Stimulated activated naive CD8-positive, alpha-beta T cell treated with anti-CD3 and anti-CD28 coated beads, Interleukin-15, Interleukin-2, amounts not matched to agents 100 ng/mL and 50 ng/mL, for 24 hours (primary cell): Measurements from ENCODE around the gene NDRG3.

Experiments used
- H3K27ac Mint-ChIP-seq: one replicate; pipeline ENCODE4 v1.8.0; 2021; ENCODE audit warnings: mild to moderate bottlenecking, mixed read lengths
- H3K27me3 Mint-ChIP-seq: one replicate; pipeline ENCODE4 v1.8.0; 2021; ENCODE audit warnings: mixed read lengths
- H3K36me3 Mint-ChIP-seq: one replicate; pipeline ENCODE4 v1.8.0; 2021; ENCODE audit warnings: low read depth, mixed read lengths
- H3K4me1 Mint-ChIP-seq: one replicate; pipeline ENCODE4 v1.8.0; 2021; ENCODE audit warnings: low read depth, mixed read lengths
- H3K4me3 Mint-ChIP-seq: one replicate; pipeline ENCODE4 v1.8.0; 2021; ENCODE audit warnings: mild to moderate bottlenecking, mixed read lengths
- H3K9me3 Mint-ChIP-seq: one replicate; pipeline ENCODE4 v1.8.0; 2021; ENCODE audit warnings: mixed read lengths

Gene NDRG3

DNA sequence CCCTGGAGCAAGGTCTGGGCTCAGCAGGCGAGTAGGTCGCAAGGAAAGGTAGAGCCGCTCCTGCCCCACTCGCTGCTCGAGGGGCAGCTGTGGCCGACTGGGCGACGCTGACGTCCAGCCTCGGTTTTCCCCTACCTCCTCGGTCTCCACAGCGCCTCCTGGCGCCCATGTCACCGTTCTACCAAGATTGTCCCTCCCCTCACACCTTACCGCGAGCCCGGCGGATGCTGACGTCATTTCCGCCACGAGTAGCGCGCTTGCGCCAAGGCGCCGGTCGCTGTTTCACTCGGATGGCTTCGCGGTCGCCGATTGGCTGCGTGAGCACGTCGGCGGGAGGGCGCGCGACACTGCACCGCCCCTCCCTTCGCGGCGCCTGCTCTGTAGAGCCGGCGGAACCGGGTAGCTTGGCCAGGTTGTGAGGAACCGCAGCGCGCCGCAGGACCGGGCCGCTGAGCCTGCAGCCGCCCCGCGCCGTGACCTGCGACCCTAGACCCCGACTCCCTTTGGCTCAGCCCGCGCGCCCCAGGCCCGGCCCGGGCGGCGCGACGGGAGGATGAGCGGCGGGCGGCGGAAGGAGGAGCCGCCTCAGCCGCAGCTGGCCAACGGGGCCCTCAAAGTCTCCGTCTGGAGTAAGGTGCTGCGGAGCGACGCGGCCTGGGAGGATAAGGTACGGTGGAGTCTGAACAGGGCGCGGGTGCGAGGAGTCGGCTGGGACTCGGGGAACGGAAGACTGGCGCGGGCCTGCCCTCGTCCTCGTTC lies 140.3 kb downstream of the NDRG3 start, which contains the start of gene RAB5IF:
TSS of gene RAB5IF (plus strand) at position 381 of the 759 bp plus-strand sequence. CDS start at position 554, 173 bp downstream.
- H3K36me3 Mint-ChIP-seq: peaks cover 27% of the 10 kb centered on the region
- peak within 1 kb of the TSS; percentile 98 for H3K4me3 Mint-ChIP-seq
- no peaks in the 10 kb centered on the region for H3K9me3 Mint-ChIP-seq
- peak within 1 kb of the TSS; percentile 93 for H3K27ac Mint-ChIP-seq
- peaks cover 37% of the 10 kb centered on the region for H3K4me1 Mint-ChIP-seq
- H3K27me3 Mint-ChIP-seq: no peaks in the 10 kb centered on the region

DNA sequence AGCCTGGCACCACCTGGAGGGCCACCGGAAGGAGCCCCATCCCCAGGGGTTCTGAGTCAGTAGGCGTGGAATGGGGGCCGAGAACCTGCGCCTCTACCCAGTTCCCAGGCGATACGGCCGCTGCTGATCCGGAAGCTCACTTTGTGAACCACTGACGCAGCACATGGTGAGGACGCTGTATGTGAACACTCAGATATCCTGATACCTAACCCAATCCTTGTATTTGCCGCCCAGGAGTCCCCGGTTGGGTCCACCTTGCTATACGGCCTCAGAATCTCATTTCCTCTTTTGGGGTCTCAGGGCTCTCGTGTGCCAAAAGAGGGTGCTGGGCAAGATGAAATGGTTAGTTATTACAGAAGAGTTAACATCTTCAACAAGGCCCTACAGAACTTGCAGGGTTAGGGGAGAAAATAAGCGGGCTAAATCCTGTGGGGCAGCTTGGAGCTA lies 140.9 kb downstream of the NDRG3 start:
- Mint-ChIP-seq H3K27me3 (no peaks in the 10 kb centered on the region), H3K36me3 (peaks cover 21% of the 10 kb centered on the region), H3K4me1 (peaks cover 40% of the 10 kb centered on the region), H3K27ac (peak overlapping the region; percentile 89), H3K9me3 (no peaks in the 10 kb centered on the region), H3K4me3 (peak overlapping the region; percentile 98)
